AG04449 (cell line): ENCODE measurements around the gene ROBO1.

Experiments used
- CTCF ChIA-PET: fragments of 350-600 bp; formaldehyde crosslinking; extraction: SDS; loops from one replicate; lab custom pipeline; 2021; ENCODE audit warnings: antibody characterized with exemption; lab: Yijun Ruan, JAX
- POLR2A ChIA-PET: fragments of 400-600, 350-600 bp; formaldehyde crosslinking; extraction: SDS; loops from one replicate; lab custom pipeline; 2020; ENCODE audit warnings: antibody characterized with exemption, inconsistent platforms; lab: Yijun Ruan, JAX
- DNase-seq: peaks from one replicate; pipeline ENCODE4 v3.0.0-alpha.2; 2010; ENCODE audit warnings: low read depth, low spot score
- H3K4me3 ChIP-seq: 2 replicates; pipeline ENCODE4 v1.5.1; 2011; ENCODE audit warnings: low read depth, mild to moderate bottlenecking, control low read depth, low read length
- CTCF ChIP-seq: IDR thresholded peaks from one replicate; pipeline ENCODE4 v1.5.1; 2011; ENCODE audit warnings: mild to moderate bottlenecking, moderate library complexity, low read length, control low read depth, inconsistent platforms; ENCODE audit not compliant: insufficient read depth; ENCODE audit errors: missing control alignments

Gene ROBO1

GRCh38 chr3:79414806-79415205 is 353.0 kb downstream of the ROBO1 start:
- no peak for DNase-seq
- TF ChIP-seq CTCF: no peak
- H3K4me3 ChIP-seq: no peak overlapping the region
- ChIA-PET POLR2A (no interaction called here), CTCF (interaction anchor here (0.7 kb wide), 1 partner anchor 46 kb away, joined by 3 read pairs; no protein-coding TSS in a partner anchor)

GRCh38 chr3:79414035-79414434 is 353.8 kb downstream of the ROBO1 start:
- ChIA-PET POLR2A (no interaction called here), CTCF (interaction anchor here (0.7 kb wide), 1 partner anchor 45 kb away, joined by 3 read pairs; no protein-coding TSS in a partner anchor)
- no peak overlapping the region for H3K4me3 ChIP-seq

DNA sequence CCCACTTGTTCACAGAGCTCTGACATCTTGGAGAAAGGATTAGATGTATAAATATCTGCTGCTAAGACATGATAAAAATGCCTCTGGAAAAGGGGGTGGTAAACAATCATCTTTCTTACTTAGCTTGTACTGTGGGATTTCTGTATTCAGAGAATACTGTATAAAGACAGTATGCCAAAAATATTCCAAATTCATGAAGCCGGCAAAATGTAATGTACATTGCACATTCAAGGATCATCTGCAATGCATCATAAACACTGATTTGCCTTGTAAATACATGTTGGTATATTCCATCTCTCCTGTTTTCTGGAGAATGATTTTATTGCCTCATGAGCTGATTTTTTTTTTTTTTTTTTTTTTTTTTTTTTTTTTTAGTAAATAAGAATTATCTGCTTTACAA is 355.3 kb downstream of the ROBO1 start:
- no peak for TF ChIP-seq CTCF
- DNase-seq: no peak
- no peak overlapping the region for H3K4me3 ChIP-seq
- ChIA-PET POLR2A (no interaction called here), CTCF (no interaction called here)

More at GRCh38 chr3:79414035-79414434, 353.8 kb downstream of the ROBO1 start:
- no peak for DNase-seq
- no peak for TF ChIP-seq CTCF

DNA sequence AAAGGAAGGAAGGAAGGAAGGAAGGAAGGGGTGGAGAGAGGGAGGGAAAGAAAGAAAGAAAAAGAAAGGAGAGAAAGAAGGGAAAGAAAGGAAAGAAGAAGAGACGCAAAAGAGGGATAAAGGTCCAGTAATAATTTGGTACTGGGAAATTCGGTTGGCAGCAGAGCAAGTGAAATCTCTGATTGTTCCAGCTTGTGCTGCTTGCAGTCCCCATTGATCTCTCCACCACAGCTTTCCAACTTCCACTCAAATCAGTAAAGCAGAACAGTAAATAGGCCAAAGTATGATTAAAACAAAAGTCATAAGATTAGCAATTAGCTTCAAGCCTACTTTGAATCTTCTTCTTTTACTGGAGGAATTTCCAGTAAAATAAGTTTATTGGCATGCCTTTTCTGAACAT is 357.2 kb downstream of the ROBO1 start:
- DNase-seq: no peak
- ChIA-PET CTCF (no interaction called here), POLR2A (no interaction called here)
- H3K4me3 ChIP-seq: no peak overlapping the region
- TF ChIP-seq CTCF: no peak

DNA sequence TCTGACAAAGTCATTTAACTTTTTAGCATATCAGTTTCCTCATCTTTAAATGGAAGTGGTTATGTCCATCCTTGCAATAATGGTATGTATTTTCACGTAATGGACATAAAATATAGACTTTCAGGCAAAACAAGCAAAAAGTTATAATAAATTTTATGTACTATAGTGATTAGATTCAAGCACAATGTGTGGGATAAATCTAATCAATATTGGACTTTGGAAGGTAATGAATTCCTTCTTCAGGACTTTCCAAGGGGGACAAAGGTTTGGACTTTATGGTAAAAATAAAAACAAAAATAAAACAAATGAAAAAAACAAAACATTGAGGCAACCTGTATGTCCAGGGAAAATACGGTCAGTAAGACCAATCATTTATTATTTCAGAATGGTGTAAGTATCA is 357.7 kb downstream of the ROBO1 start:
- POLR2A ChIA-PET: no interaction called here
- CTCF ChIA-PET: no interaction called here
- H3K4me3 ChIP-seq: no peak overlapping the region
- DNase-seq: no peak
- no peak for TF ChIP-seq CTCF

DNA sequence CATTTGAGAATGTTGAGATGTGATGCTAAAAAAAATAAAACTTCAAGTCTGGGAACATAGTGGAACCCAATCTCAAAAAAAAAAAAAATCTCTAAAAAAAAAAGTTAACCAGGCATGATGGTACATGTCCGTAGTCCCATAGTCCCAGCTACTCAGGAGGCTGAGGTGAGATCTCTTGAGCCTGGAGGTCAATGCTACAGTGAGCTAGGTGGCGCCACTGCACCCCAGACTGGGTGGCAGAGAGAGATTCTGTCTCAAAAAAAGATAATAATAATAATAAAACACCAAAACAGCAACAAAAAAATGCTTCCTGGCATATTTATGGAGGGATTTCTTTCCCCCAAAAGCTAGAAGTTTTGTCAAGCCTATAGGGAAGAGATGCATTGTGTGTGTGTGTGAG is 361.6 kb downstream of the ROBO1 start:
- no peak overlapping the region for H3K4me3 ChIP-seq
- POLR2A ChIA-PET: no interaction called here
- CTCF ChIA-PET: interaction anchor here (0.8 to 1.0 kb wide), 2 partner anchors 9 to 320 kb away, joined by 3 to 4 read pairs; no protein-coding TSS in a partner anchor
- no peak for DNase-seq
- TF ChIP-seq CTCF: no peak
